CD4-positive, alpha-beta T cell (primary cell): ENCODE measurements around the gene CRIM1. TPM values are rescaled to one million over a fixed set of nuclear protein-coding genes. Genes with fewer than 3 reads are reported as not detected.

Experiments
- ATAC-seq: fragments of 200-7000 bp; cut with Tn5 transposase; one replicate; pipeline ENCODE4 v1.10.0; 2022; ENCODE audit warnings: mild to moderate bottlenecking; ENCODE audit not compliant: poor library complexity
- CTCF ChIA-PET: fragments of 350-600 bp; sonication (Branson Sonifier 250); formaldehyde crosslinking; loops from one replicate; lab custom pipeline; 2021; ENCODE audit warnings: antibody characterized with exemption, inconsistent platforms; lab: Charles Lee
- POLR2A ChIA-PET: fragments of 350-600 bp; sonication (Branson Sonifier 250); formaldehyde crosslinking; loops from one replicate; lab custom pipeline; 2021; ENCODE audit warnings: antibody characterized with exemption, inconsistent platforms; lab: Charles Lee
- DNase-seq, 14 experiments: peaks; one replicate each; pipeline ENCODE4 v3.0.0-alpha.2; 2013 to 2020; ENCODE audit warnings: mixed read lengths in 2 of 14
- H3K27ac ChIP-seq, 2 donors: one replicate each; pipeline versions ENCODE4 v1.5.1 to v1.7.0; 2013; ENCODE audit warnings: low read length in 2 of 2, low read depth in 1 of 2, mild to moderate bottlenecking in 1 of 2
- H3K27me3 ChIP-seq, 2 experiments: 1 replicate in 1 of 2; 2 replicates in 1 of 2; pipeline versions ENCODE4 v1.6.1 to v1.7.0; 2013; ENCODE audit warnings: low read length in 2 of 2, control low read depth in 1 of 2, mild to moderate bottlenecking in 1 of 2, moderate library complexity in 1 of 2; ENCODE audit not compliant: insufficient read depth in 2 of 2, control insufficient read depth in 1 of 2
- H3K36me3 ChIP-seq: one replicate; pipeline ENCODE4 v1.6.1; 2013; ENCODE audit warnings: low read length, control low read depth; ENCODE audit not compliant: insufficient read depth
- H3K4me1 ChIP-seq: one replicate; pipeline ENCODE4 v1.6.1; 2013; ENCODE audit warnings: low read length, control low read depth; ENCODE audit not compliant: insufficient read depth
- H3K4me3 ChIP-seq: one replicate; pipeline ENCODE4 v1.5.1; 2013; ENCODE audit warnings: mild to moderate bottlenecking, low read length, moderate library complexity
- H3K9me3 ChIP-seq, 2 experiments: 1 replicate in 1 of 2; 2 replicates in 1 of 2; pipeline versions ENCODE4 v1.6.1 to v1.7.0; 2013; ENCODE audit warnings: low read length in 2 of 2, mild to moderate bottlenecking in 2 of 2, control low read depth in 1 of 2, moderate library complexity in 1 of 2; ENCODE audit not compliant: control insufficient read depth in 1 of 2, insufficient read depth in 1 of 2
- H3K27ac Mint-ChIP-seq: one replicate; pipeline ENCODE4 v1.8.0; 2020; ENCODE audit warnings: mixed read lengths
- H3K27me3 Mint-ChIP-seq: one replicate; pipeline ENCODE4 v1.8.0; 2021; ENCODE audit warnings: mixed read lengths
- H3K36me3 Mint-ChIP-seq: one replicate; pipeline ENCODE4 v1.8.0; 2021; ENCODE audit warnings: low read depth, mixed read lengths
- H3K4me1 Mint-ChIP-seq: one replicate; pipeline ENCODE4 v1.8.0; 2021; ENCODE audit warnings: low read depth, mixed read lengths
- H3K4me3 Mint-ChIP-seq: one replicate; pipeline ENCODE4 v1.8.0; 2020; ENCODE audit warnings: mild to moderate bottlenecking, mixed read lengths
- H3K9me3 Mint-ChIP-seq: one replicate; pipeline ENCODE4 v1.8.0; 2020; ENCODE audit warnings: mixed read lengths
- CTCF ChIP-seq: fragments of 200-600 bp; IDR thresholded peaks from one replicate; pipeline ENCODE4 v1.8.0; 2022; ENCODE audit warnings: antibody characterized with exemption, mild to moderate bottlenecking
- intact Hi-C, 2 experiments: fragments of 100-400 bp; cut with DNase I in 1 of 2; cut with micrococcal nuclease in 1 of 2; formaldehyde crosslinking; loops; one replicate each; pipeline versions ENCODE4 v1.15.1 to v1.9.0; 2023 to 2025; cut with DNase I, micrococcal nuclease
- total RNA-seq, 174 experiments: library from RNA in 2 of 174; stranded (reverse) in 2 of 174; gene quantifications; one replicate each; pipeline ENCODE4 v1.2.3 and lab custom pipeline; 2021 to 2026

The CRIM1 gene
- total RNA-seq, 2 experiments from 2014 or later: 1.1 to 1.7 TPM

- Mint-ChIP-seq H3K27ac (no peak overlapping the region), H3K36me3 (no peaks in the 10 kb centered on the region), H3K4me3 (no peak overlapping the region), H3K27me3 (no peaks in the 10 kb centered on the region), H3K4me1 (no peaks in the 10 kb centered on the region), H3K9me3 (no peaks in the 10 kb centered on the region)
- ATAC-seq (no peak), DNase-seq (no peak)
- Histone ChIP-seq H3K36me3 (no peaks in the 10 kb centered on the region), H3K4me1 (no peaks in the 10 kb centered on the region), H3K27ac (no peak overlapping the region), H3K9me3 (no peaks in the 10 kb centered on the region), H3K27me3 (no peaks in the 10 kb centered on the region), H3K4me3 (no peak overlapping the region)
- no peak for TF ChIP-seq CTCF
- ChIA-PET CTCF (no interaction called here), POLR2A (no interaction called here)
- intact Hi-C loops: no loop called here
Measured at GRCh38 chr2:36394804-36395203, 39.2 kb downstream of the CRIM1 start.

GRCh38 chr2:36395866-36396265 lies 40.3 kb downstream of the CRIM1 start:
- no peak for TF ChIP-seq CTCF
- no peak overlapping the region for H3K4me3 ChIP-seq
- no peaks in the 10 kb centered on the region for H3K36me3 ChIP-seq
- no peak overlapping the region for H3K27ac ChIP-seq
- Mint-ChIP-seq H3K27me3 (no peaks in the 10 kb centered on the region), H3K4me3 (no peak overlapping the region), H3K36me3 (no peaks in the 10 kb centered on the region), H3K9me3 (no peaks in the 10 kb centered on the region), H3K27ac (no peak overlapping the region), H3K4me1 (no peaks in the 10 kb centered on the region)
- ChIA-PET CTCF (no interaction called here), POLR2A (no interaction called here)
- no peaks in the 10 kb centered on the region for H3K4me1 ChIP-seq
- H3K9me3 ChIP-seq: no peaks in the 10 kb centered on the region
- intact Hi-C loops: no loop called here
- no peak for DNase-seq
- no peaks in the 10 kb centered on the region for H3K27me3 ChIP-seq
- ATAC-seq: no peak

GRCh38 chr2:36396878-36397539 lies 41.4 kb downstream of the CRIM1 start:
- Mint-ChIP-seq H3K36me3 (no peaks in the 10 kb centered on the region), H3K4me1 (no peaks in the 10 kb centered on the region), H3K4me3 (no peak overlapping the region), H3K27me3 (no peaks in the 10 kb centered on the region), H3K9me3 (no peaks in the 10 kb centered on the region), H3K27ac (no peak overlapping the region)
- Histone ChIP-seq H3K36me3 (no peaks in the 10 kb centered on the region), H3K4me3 (no peak overlapping the region), H3K27me3 (no peaks in the 10 kb centered on the region), H3K4me1 (no peaks in the 10 kb centered on the region), H3K27ac (no peak overlapping the region), H3K9me3 (no peaks in the 10 kb centered on the region)
- CTCF ChIA-PET: no interaction called here
- intact Hi-C loops: no loop called here
- no peak for TF ChIP-seq CTCF
- POLR2A ChIA-PET: no interaction called here
- no peak for ATAC-seq
- no peak for DNase-seq
